Activated CD4-positive, alpha-beta T cell treated with anti-CD3 and anti-CD28 coated beads, Interleukin-2, Interleukin-4, amounts not matched to agents 100 ng/mL and 50 ng/mL, durations not matched to agents 16 hours and 8 hours (primary cell): ENCODE results near the gene KRTAP10-8.
"Not testable (repeated sequence)": the region's sequence is repeated elsewhere in the genome, so short reads cannot be mapped to it uniquely, and the experiment has no call there.

ENCODE experiments used
- DNase-seq: peaks from one replicate; pipeline ENCODE4 v3.0.0-alpha.2; 2020; ENCODE audit warnings: low spot score

Gene KRTAP10-8

GRCh38 chr21:44618504-44618903, 6.6 kb downstream of the KRTAP10-8 start:
- no peak for DNase-seq

- peak; percentile 40 for DNase-seq
Measured at GRCh38 chr21:44618909-44619308, 7.0 kb downstream of the KRTAP10-8 start.

- no peak for DNase-seq
Measured at GRCh38 chr21:44619886-44620285, 8.0 kb downstream of the KRTAP10-8 start.

GRCh38 chr21:44623575-44623974, 11.7 kb downstream of the KRTAP10-8 start:
- DNase-seq: no peak

- DNase-seq: no peak
Measured at GRCh38 chr21:44625756-44626155, 13.9 kb downstream of the KRTAP10-8 start.

- DNase-seq: no peak
Measured at GRCh38 chr21:44626262-44626661, 14.4 kb downstream of the KRTAP10-8 start.

- no peak for DNase-seq
Measured at GRCh38 chr21:44626673-44627143, 14.8 kb downstream of the KRTAP10-8 start, which contains the start of gene KRTAP10-9. Gene KRTAP10-9, plus strand, starts transcription at chr21:44627093. Its CDS starts 79 bp downstream, at chr21:44627172.

- DNase-seq: not testable (repeated sequence)
Measured at GRCh38 chr21:44627181-44627822, 15.4 kb downstream of the KRTAP10-8 start.

GRCh38 chr21:44627831-44628233, 16.0 kb downstream of the KRTAP10-8 start:
- not testable (repeated sequence) for DNase-seq

GRCh38 chr21:44628707-44629391, 17.0 kb downstream of the KRTAP10-8 start:
- no peak for DNase-seq

- DNase-seq: no peak
Measured at GRCh38 chr21:44630440-44630839, 18.6 kb downstream of the KRTAP10-8 start.

- no peak for DNase-seq
Measured at GRCh38 chr21:44632067-44632466, 20.2 kb downstream of the KRTAP10-8 start.

GRCh38 chr21:44636209-44637017, 24.5 kb downstream of the KRTAP10-8 start:
- no peak for DNase-seq

GRCh38 chr21:44637018-44637850, 25.4 kb downstream of the KRTAP10-8 start, which contains the start of gene KRTAP10-10:
Gene KRTAP10-10, plus strand, starts transcription at chr21:44637356. Its CDS starts 62 bp downstream, at chr21:44637418.
- DNase-seq: no peak

- DNase-seq: not testable (repeated sequence)
Measured at GRCh38 chr21:44637851-44638348, 26.0 kb downstream of the KRTAP10-8 start.

- not testable (repeated sequence) for DNase-seq
Measured at GRCh38 chr21:44638506-44639330, 26.8 kb downstream of the KRTAP10-8 start.

- no peak for DNase-seq
Measured at GRCh38 chr21:44639331-44639655, 27.4 kb downstream of the KRTAP10-8 start.

- DNase-seq: no peak
Measured at GRCh38 chr21:44640761-44641160, 28.9 kb downstream of the KRTAP10-8 start.

GRCh38 chr21:44643741-44644310, 31.9 kb downstream of the KRTAP10-8 start:
- no peak for DNase-seq

GRCh38 chr21:44644878-44645277, 33.0 kb downstream of the KRTAP10-8 start:
- DNase-seq: no peak
